Measurements from ENCODE around the gene ST3GAL3.

Gene ST3GAL3

GRCh38 chr1:43875331-43875730 lies 168.0 kb downstream of the ST3GAL3 start:
- no peak for DNase-seq

- no peak for DNase-seq
These were observed 169.8 kb downstream of the ST3GAL3 start for GRCh38 chr1:43877101-43877500.

GRCh38 chr1:43878440-43878839 lies 171.1 kb downstream of the ST3GAL3 start:
- DNase-seq: no peak

GRCh38 chr1:43878854-43879253 lies 171.5 kb downstream of the ST3GAL3 start:
- DNase-seq: no peak

- DNase-seq: no peak
These were observed 172.1 kb downstream of the ST3GAL3 start for GRCh38 chr1:43879414-43879813.

GRCh38 chr1:43879996-43880395 lies 172.7 kb downstream of the ST3GAL3 start:
- no peak for DNase-seq

GRCh38 chr1:43880604-43881003 lies 173.3 kb downstream of the ST3GAL3 start:
- no peak for DNase-seq

GRCh38 chr1:43881415-43881814 lies 174.1 kb downstream of the ST3GAL3 start:
- peak in 1 of 56 donors; percentile 2 for DNase-seq

GRCh38 chr1:43882763-43883162 lies 175.4 kb downstream of the ST3GAL3 start:
- no peak for DNase-seq

- no peak for DNase-seq
These were observed 176.0 kb downstream of the ST3GAL3 start for GRCh38 chr1:43883321-43883720.

GRCh38 chr1:43885279-43885801 lies 178.0 kb downstream of the ST3GAL3 start:
- DNase-seq: no peak

- DNase-seq: no peak
These were observed 180.4 kb downstream of the ST3GAL3 start for GRCh38 chr1:43887748-43888147.

- no peak for DNase-seq
These were observed 183.5 kb downstream of the ST3GAL3 start for GRCh38 chr1:43890815-43891214.

GRCh38 chr1:43893006-43893405 lies 185.7 kb downstream of the ST3GAL3 start:
- DNase-seq: no peak

GRCh38 chr1:43898981-43899380 lies 191.6 kb downstream of the ST3GAL3 start:
- DNase-seq: no peak

- DNase-seq: no peak
These were observed 193.1 kb downstream of the ST3GAL3 start for GRCh38 chr1:43900386-43900785.

- DNase-seq: no peak
These were observed 194.0 kb downstream of the ST3GAL3 start for GRCh38 chr1:43901196-43901961.

GRCh38 chr1:43902058-43902831 lies 194.9 kb downstream of the ST3GAL3 start:
- DNase-seq: no peak

- no peak for DNase-seq
These were observed 197.6 kb downstream of the ST3GAL3 start for GRCh38 chr1:43904660-43905551.

GRCh38 chr1:43908226-43908625 lies 200.9 kb downstream of the ST3GAL3 start:
- DNase-seq: no peak

GRCh38 chr1:43908858-43909257 lies 201.5 kb downstream of the ST3GAL3 start:
- DNase-seq: no peak

GRCh38 chr1:43910343-43910742 lies 203.0 kb downstream of the ST3GAL3 start:
- no peak for DNase-seq

Data from amygdala (tissue), 56 donors.